Activated effector memory CD4-positive, alpha-beta T cell treated with Interleukin-2 at 50 U/mL for 16 hours (primary cell): ENCODE results near the gene NUAK1.

ENCODE experiments used
- DNase-seq: peaks from one replicate; pipeline ENCODE4 v3.0.0-alpha.2; 2020

NUAK1 gene

GRCh38 chr12:106138633-106139421 lies at the start of gene NUAK1:
NUAK1 (minus strand) TSS chr12:106138954; CDS start chr12:106138653, 301 bp downstream.
- no peak for DNase-seq

GRCh38 chr12:106188256-106188655 lies 49.5 kb upstream of the NUAK1 start:
- DNase-seq: no peak

GRCh38 chr12:106187842-106188241 lies 49.1 kb upstream of the NUAK1 start:
- no peak for DNase-seq

GRCh38 chr12:106187155-106187789 lies 48.5 kb upstream of the NUAK1 start:
- DNase-seq: no peak

- DNase-seq: no peak
Observed at GRCh38 chr12:106183735-106184134, 45.0 kb upstream of the NUAK1 start.

GRCh38 chr12:106181401-106182114 lies 42.8 kb upstream of the NUAK1 start:
- no peak for DNase-seq

GRCh38 chr12:106179086-106179485 lies 40.3 kb upstream of the NUAK1 start:
- DNase-seq: no peak

- DNase-seq: no peak
Observed at GRCh38 chr12:106178562-106178961, 39.8 kb upstream of the NUAK1 start.

GRCh38 chr12:106176560-106176959 lies 37.8 kb upstream of the NUAK1 start:
- DNase-seq: no peak

- DNase-seq: no peak
Observed at GRCh38 chr12:106174876-106175275, 36.1 kb upstream of the NUAK1 start.

GRCh38 chr12:106173442-106173841 lies 34.7 kb upstream of the NUAK1 start:
- DNase-seq: no peak

GRCh38 chr12:106171117-106171750 lies 32.5 kb upstream of the NUAK1 start:
- DNase-seq: no peak

- DNase-seq: no peak
Observed at GRCh38 chr12:106170285-106170684, 31.5 kb upstream of the NUAK1 start.

- DNase-seq: no peak
Observed at GRCh38 chr12:106163712-106164111, 25.0 kb upstream of the NUAK1 start.

GRCh38 chr12:106161491-106161890 lies 22.7 kb upstream of the NUAK1 start:
- no peak for DNase-seq

- no peak for DNase-seq
Observed at GRCh38 chr12:106160915-106161314, 22.2 kb upstream of the NUAK1 start.

- DNase-seq: no peak
Observed at GRCh38 chr12:106157802-106158201, 19.0 kb upstream of the NUAK1 start.

GRCh38 chr12:106154751-106155273 lies 16.1 kb upstream of the NUAK1 start:
- no peak for DNase-seq

- DNase-seq: no peak
Observed at GRCh38 chr12:106152334-106152733, 13.6 kb upstream of the NUAK1 start.

GRCh38 chr12:106150555-106150954 lies 11.8 kb upstream of the NUAK1 start:
- no peak for DNase-seq

GRCh38 chr12:106149096-106149784 lies 10.5 kb upstream of the NUAK1 start:
- no peak for DNase-seq

GRCh38 chr12:106147956-106148355 lies 9.2 kb upstream of the NUAK1 start:
- DNase-seq: no peak
